HG02759 (cell line): ENCODE results near the gene RAB40B.
"Not testable (repeated sequence)": the region's sequence is repeated elsewhere in the genome, so short reads cannot be mapped to it uniquely, and the experiment has no call there.

Experiments
- ATAC-seq: cut with Tn5 transposase; IDR thresholded peaks from one replicate; pipeline ENCODE4 v1.9.1; 2021; ENCODE audit warnings: mild to moderate bottlenecking, moderate library complexity; ENCODE audit not compliant: unreplicated experiment

RAB40B gene

DNA sequence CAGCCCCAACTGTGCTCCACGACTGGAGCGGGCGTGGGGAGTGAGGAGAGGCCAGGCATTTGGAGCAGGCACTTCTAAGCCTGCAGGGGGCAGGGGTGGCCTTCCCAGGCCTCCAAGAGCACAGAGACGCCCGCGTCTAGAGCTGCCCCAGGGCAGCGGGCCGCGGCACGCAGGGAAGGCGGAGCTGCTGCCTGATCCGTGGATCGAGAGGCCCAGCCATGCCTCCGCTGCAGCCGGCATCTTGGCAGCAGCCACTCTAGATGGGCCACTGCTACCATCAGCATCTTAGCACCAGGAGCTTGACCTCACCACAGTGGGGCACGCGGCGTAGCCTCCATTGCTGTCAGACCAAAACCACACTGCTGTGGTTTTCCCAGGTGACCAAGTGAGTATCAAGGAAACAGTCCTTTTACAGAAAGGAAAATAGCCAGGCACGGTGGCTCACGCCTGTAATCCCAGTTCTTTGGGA is 29.8 kb downstream of the RAB40B start:
- ATAC-seq = no peak

DNA sequence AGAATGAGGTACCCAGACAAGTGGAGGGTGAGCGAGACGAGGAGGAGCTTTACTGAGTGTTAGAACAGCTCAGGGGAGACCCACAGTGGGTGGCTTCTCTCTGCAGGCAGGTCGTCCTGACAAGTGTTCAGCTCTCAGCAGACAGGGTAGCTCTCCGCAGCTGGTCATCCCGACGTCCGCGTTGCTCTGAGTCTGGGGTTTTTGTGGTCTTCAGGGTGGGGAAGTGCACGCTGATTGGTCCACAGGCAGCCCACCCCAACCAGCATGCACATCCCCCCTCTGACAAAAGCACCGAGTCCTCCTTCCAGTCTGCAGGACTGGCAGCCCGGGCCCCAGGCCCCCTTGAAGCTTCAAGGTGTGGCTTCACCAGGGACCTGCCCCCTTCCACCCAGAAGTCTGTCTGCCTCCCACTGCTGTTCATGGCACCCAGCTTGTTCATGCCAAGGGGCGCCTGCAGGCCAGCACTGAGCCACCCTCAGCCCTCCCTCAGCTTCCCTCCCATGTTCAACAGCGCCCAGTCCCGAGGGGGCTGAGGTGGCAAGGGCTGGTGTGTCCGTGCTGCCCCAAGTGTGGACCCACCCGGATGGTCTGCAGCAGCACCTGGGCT is 30.4 kb downstream of the RAB40B start:
- ATAC-seq = no peak

DNA sequence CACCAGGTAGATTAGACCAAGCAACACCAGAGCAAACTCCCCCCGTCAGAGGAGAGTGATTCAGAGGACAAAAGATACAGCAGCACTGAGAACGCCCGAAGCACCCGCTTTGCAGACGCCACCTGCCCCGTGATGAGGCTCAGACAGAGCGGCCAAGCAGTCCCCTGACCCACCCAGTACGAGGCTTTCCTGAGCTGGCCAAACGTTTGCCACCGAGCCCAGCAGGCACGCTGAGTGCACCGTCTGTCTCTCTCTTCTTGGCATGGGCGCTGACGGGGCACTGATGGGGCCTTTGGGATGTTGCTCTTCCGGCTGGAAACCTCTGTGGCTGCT is 30.9 kb downstream of the RAB40B start:
- ATAC-seq = no peak

DNA sequence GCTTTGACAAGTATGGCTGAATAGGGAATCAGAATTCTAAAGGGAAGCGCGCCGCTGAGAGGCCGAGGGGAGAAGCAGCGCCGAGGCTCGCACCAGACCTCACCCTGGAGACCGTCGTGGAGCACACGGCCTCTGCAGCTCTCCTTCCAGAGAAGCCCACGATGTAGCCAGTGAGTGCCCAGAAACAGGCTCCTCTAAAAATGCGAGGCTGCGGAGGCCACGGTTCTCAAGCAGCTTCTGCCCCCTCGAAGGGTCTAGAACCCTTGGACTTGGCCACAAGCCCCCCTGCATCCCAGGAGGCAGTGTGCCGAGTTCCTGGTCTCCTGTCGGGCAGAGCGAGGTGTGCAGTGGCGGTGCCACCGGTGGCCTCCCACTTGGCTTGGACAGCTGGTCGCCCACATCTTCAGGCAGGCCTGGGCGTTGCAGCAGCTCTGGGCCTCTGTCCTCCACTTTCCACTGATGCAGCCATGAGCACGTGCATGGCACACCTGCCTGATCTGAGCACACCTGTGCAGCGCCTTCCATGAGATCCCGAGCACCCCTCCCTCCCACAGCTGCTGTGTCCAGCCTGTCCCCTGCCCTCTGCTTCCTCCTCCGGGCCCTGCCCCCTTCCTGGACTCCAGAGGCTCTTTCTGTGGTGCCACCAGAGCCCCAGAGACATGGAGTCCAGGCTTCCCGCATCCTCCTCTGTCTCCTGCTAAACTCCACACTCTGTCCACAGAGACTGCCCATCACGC is 31.4 kb downstream of the RAB40B start:
- ATAC-seq = no peak

DNA sequence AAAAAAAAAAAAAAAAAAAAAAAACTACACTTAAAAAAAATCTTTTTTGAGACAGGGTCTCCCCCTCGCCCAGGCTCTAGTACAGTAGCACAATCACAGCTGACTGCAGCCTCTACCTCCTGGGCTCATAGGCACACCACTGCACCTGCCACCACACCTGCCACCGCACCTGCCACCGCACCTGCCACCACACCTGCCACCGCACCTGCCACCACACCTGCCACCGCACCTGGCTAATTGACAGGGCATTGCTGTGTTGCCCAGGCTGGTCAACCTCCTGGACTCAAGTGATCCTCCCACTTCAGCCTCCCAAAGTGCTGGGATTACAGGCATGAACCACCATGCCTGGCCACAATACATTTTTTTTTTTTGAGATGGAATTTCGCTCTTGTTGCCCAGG is 32.6 kb downstream of the RAB40B start:
- no peak for ATAC-seq

DNA sequence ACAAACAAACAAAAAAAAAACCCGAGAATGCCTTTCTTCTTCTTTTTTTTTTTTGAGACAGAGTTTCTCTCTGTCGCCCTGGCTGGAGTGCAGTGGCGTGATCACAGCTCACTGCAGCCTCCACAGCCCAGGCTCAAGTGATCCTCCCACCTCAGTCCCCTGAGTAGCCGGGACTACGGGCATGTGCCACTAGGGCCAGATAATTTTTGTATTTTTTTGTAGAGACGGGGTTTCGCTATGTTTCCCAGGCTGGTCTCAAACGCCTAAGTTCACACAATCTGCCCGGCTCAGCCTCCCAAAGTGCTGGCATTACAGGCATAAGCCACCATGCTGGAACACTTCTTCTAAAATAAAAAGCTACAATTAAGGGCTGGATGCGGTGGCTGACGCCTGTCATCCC is 33.3 kb downstream of the RAB40B start:
- ATAC-seq = no peak

DNA sequence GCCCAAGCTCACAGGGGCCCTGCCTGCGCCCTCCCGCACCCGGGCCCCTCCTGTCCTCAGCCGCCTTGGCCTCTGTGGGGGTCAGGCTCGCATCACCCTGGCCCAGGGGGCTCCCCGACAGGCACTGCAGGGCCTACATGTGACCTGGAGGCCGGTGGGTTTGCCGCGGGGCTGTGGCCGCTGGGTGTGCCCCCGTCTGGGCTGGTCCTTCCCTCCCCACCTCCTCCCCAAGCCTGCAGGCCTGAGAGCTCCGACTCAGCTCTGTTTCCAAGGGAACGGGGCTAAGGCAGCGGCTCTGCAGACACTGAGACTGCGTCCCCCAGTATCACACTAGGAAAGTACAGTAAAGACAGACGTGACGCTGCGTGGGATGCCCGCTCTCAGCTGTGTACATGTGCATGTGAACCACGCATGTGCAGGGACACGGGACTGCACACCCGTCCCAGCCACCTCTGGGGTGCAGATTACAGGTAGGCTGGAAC is 33.8 kb downstream of the RAB40B start:
- ATAC-seq = no peak

DNA sequence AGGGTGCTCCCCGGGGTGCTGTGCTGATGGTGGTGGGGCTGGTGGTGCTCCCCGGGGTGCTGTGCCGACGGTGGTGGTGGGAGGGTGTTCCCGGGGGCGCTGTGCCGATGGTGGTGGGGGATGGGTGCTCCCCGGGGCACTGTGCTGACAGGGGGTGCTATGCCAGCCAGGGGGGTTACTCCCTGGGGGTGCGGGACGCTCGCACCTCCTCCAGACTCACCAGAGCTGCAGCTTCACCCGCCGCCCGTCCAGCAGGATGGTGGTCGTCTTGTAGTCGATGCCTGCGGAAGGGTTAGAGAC is 34.3 kb downstream of the RAB40B start:
- ATAC-seq = no peak

DNA sequence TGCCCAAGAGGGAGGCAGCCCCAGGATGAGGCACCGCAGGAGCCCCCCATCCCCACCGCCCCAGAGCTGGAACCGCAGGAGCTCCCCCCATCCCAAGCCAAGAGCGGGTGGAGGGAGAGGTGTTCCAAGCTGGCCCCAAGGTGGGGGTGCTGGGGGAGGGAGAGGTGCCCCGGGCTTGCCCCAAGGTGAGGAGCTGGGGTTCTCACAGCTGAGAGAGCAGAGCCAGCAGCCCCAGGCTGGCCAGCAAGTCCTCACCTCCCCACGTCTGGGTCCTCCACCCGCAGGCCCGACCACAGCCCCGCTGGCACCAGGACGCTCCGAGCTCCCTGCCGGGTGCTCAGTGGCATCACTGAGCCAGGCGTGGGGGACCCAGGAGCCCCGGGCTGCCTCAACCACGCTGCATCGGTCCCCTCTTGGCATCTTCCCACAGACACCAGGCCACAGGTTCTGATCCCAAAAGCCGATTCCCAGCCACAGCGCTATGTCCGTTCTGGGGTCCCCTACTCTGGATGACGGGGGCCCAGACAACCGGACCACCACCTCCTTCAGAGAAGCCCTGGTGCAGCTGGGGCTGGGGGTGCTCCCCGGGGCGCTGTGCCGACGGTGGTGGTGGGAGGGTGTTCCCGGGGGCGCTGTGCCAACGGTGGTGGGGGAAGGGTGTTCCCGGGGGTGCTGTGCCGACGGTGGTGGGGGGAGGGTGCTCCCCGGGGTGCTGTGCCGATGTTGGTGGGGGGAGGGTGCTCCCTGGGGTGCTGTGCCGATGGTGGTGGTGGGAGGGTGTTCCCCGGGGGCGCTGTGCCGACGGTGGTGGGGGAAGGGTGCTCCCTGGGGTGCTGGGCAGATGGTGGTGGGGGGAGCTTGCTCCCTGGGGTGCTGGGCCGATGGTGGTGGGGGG is 34.9 kb downstream of the RAB40B start:
- ATAC-seq = no peak

DNA sequence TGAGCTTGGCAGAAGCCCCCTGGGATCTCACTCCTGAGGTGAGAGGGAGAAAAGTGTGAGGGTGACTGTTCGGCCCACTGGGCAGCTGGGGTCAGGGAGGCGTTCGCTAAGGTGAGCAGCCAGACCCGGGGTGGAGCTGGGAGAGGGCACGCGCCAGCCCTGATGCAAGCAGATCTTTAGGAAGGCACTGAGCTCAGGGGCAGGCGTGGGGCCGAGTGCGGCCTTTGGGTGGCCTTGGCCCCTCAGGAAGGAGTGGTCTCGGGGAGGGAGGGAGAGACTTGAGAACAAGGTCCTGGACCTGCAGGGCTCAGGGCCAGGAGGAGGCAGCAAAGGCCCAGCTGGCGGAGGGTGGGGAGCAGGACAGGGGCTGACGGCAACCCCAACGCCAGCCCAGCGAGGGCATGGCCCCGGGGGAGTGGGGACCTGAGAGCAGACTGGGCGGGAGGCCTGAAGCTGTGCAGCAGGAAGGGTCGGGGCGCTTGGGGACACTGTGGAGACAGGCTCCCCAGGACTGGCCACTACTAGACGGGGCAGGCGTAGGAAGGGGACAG is 35.7 kb downstream of the RAB40B start:
- no peak for ATAC-seq

DNA sequence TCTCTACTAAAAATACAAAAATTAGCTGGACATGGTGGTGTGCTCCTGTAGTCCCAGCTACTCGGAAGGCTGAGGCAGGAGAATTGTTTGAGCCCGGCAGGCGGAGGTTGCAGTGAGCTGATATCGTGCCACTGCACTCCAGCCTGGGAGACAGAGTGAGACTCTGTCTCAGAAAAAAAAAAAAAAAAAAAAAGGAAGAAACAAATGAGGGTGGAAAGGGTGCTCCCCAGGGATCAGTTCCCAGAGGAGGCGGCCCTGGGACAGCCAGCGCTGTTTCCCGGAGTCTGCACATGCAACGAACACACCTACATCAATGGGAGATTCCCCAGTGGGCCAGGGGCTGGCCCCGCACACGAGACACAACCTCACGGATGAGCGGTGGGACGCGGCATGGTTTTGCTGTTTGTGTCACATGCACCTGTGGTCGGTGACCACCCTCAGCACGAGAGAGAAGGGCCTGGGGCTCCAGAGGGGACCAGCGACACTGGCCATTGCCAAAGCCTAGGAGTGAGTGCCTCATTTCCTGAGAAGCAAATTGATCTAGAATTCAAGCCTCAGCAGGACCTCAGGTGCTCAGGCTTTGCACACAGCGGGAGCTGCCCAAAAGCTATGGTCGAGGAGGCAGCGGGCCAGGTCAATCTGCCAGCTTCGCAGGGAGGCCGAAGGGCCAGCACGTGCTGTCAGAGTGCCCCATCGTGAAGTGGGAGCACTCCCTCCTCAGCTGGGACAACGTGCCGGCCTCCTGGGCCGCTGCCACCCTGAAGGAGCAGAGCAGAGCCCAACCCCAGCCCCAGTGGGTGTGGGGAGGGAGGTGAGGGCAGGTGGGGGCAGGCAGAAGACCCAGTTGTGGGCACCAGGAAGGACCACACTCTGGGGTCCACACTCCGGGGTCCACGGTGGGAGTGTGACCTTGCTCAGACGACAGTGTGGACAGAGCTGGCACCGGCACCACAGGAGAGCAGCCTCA is 36.5 kb downstream of the RAB40B start:
- ATAC-seq = no peak

DNA sequence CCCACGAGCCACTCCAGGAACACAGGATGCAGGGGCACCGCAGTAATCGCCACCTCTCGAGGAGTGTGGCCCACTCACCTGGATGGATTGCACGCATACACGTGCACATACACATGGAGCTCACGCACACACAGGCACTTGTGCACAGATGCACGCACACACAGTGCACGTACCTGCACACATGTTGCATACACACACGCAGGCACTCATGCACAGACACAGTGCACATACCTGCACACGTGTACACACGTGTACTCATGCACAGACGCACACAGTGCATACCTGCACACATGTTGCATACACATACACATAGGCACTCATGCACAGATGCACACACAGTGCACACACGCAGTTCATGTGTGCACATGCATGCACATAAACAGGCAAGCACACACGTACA is 38.6 kb downstream of the RAB40B start:
- ATAC-seq = no peak

DNA sequence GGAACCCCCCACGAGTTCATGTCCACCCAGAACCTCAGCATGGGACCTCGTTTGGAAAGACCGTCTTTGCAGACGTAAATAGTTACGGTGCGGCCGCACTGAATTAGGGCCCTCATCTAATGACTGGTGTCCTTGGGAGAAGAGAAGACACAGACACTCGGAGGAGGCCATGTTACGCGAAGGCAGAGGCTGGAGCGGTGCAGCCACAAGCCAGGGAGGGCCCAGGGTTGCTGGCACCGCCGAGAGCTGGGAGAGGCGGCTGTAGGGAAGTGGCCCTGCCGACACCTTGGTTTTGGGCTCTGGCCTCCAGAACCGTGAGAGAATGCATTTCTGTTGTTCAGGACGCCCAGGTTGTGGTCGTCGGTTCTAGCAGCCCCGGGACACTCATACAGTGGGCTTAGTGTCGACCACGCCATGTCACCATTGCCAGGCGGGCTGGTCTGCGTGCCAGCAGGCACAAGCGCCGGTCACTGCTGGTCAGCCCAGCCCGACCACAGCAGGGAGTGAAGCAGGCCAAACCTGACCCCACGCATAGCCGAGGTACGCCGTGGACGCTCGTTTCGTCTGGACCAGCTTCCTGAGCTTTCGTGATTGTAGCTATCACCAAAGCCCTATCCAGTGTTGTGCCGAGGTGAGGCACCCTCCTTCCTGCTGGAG is 39.6 kb downstream of the RAB40B start:
- ATAC-seq = no peak

DNA sequence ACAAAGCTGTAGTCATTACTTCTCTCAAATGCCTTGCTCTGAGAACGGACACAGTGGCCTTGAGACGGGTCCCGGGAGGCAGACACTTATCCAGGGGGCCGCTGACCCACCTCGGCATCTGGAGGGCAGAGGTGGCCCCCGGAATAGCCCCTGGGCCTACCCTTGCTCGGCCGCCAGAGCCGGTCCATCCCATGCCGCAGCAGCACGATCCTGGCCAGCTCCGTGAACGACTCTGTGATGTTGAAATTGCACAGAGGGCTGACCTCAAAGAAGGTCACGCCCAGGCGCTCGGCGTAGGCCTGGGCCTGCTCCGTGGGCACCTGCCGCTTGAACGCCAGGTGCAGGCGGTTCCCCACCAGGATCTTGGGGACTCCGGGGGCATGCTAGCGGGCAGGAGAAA is 40.2 kb downstream of the RAB40B start:
- ATAC-seq = no peak

DNA sequence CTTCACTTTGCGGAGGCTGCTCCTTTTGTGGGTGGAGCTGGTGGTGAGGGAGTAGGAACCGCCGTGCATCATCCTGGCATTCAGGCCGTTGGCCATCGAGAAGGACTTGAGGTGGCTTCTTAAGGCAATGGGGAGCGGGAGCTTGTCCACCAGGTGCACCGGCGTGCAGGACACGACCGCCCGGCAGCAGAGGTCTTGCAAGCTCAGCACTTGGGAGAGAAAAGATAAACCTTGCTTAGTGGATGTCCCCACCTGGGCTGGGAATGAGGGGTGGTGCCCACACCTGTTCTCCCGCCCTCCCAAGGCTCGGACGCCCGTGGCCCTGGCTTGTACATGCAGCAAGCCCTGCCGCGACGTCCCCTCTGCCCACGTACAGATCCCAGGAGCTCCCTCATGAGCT is 40.6 kb downstream of the RAB40B start:
- no peak for ATAC-seq

DNA sequence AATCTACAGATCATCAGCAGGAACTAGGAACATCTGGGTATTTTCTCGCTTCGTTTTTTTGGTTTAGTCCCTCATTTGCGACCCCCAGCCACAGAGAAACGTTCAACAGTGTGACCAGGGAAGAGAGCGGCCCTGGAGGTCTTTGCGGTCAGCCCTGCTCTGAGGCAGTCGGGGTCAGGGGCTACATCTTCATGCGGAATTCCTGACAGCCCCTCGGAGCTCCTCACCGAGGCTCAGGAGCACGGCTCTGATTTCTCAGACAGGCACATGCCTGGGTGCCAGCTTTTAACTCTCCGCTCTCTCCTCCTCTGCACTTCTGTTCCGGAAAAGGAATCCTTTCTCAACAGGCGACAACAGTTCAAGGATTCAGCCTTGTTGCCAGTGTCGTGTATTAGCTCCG is 42.2 kb downstream of the RAB40B start:
- ATAC-seq = no peak

DNA sequence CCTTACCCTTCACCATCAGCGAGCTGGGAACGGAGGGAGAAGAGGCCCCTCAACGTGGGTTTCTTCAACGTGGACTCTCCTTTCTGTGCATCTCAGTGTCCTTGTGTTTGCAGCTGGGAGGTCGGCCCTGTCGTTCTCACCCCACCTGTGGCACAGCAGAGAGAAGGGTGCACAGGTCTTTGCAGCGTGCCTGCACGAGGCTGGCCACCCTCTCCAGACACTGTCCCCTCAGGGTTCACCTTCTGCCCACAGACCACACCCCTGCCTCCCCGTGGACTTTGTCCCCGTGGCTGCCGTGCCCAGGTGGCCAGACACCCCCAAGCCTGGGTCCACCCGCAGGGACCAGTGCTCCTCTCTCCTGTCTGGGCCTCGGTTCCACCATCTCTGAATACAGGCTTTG is 43.0 kb downstream of the RAB40B start:
- no peak for ATAC-seq

DNA sequence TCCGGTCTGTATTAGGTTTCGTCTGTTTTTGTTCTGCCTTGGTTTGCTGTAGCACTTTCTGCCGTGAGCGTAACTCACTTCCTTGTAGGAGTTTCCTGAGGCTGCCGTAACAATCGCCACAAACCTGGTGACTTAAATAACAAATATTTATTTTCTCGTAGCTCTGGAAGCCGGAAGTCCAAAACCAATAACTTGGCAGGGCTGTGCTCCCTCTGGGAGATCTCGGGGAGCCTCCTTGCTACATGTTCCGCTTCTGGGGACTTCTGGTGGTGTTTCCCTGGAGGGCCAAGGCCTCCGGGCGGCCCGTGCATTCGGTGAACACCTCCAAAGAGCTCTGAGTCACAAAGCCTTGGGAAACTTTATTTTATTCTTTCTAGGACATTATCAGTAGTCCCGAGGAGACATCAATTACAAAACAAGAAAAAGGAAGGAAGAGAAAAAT is 43.4 kb downstream of the RAB40B start:
- ATAC-seq = no peak

DNA sequence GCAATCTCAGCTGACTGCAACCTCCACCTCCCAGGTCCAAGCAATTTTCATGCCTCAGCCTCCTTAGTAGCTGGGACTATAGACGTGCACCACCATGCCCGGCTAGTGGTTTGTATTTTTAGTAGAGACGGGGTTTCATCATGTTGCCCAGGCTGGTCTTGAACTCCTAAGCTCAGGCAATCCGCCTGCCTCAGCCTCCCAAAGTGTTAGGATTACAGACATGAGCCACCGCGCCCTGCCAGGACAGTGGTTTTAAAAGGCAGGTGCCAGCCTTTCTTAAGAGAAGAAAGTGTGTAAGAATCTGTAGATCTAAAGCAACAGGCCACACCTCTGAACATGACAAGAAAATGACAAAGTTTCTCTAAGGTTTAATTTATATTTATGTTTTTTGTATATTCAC is 43.9 kb downstream of the RAB40B start:
- not testable (repeated sequence) for ATAC-seq
